CD4-positive, alpha-beta T cell treated with Interferon alpha-2 for 1 hour (primary cell): ENCODE measurements around the gene GLRA1.
"Not testable (repeated sequence)": the region's sequence is repeated elsewhere in the genome, so short reads cannot be mapped to it uniquely, and the experiment has no call there.

ENCODE experiments used
- DNase-seq, 2 donors: peaks; one replicate each; pipeline ENCODE4 v3.0.0-alpha.2; 2020 to 2022

The GLRA1 gene

GRCh38 chr5:151880324-151880723, 44.3 kb downstream of the GLRA1 start:
- DNase-seq = no peak

- no peak for DNase-seq
Measured at GRCh38 chr5:151873701-151874100, 51.0 kb downstream of the GLRA1 start.

GRCh38 chr5:151872701-151873100, 52.0 kb downstream of the GLRA1 start:
- no peak for DNase-seq

GRCh38 chr5:151870820-151871219, 53.8 kb downstream of the GLRA1 start:
- DNase-seq = no peak

GRCh38 chr5:151870271-151870670, 54.4 kb downstream of the GLRA1 start:
- no peak for DNase-seq

- DNase-seq = no peak
Measured at GRCh38 chr5:151869843-151870242, 54.8 kb downstream of the GLRA1 start.

GRCh38 chr5:151868451-151868850, 56.2 kb downstream of the GLRA1 start:
- peak in 1 of 2 donors; percentile 59 for DNase-seq

GRCh38 chr5:151864061-151864748, 60.4 kb downstream of the GLRA1 start:
- no peak for DNase-seq

- no peak for DNase-seq
Measured at GRCh38 chr5:151863566-151863965, 61.1 kb downstream of the GLRA1 start.

GRCh38 chr5:151862811-151863472, 61.7 kb downstream of the GLRA1 start:
- DNase-seq = no peak

- not testable (repeated sequence) for DNase-seq
Measured at GRCh38 chr5:151860867-151861266, 63.8 kb downstream of the GLRA1 start.

- DNase-seq = no peak
Measured at GRCh38 chr5:151856861-151857260, 67.8 kb downstream of the GLRA1 start.

- DNase-seq = no peak
Measured at GRCh38 chr5:151855701-151856100, 69.0 kb downstream of the GLRA1 start.

GRCh38 chr5:151847871-151848270, 76.8 kb downstream of the GLRA1 start:
- no peak for DNase-seq

GRCh38 chr5:151846765-151847164, 77.9 kb downstream of the GLRA1 start:
- DNase-seq = no peak

- DNase-seq = not testable (repeated sequence)
Measured at GRCh38 chr5:151832843-151833242, 91.8 kb downstream of the GLRA1 start.

- no peak for DNase-seq
Measured at GRCh38 chr5:151829370-151829769, 95.3 kb downstream of the GLRA1 start.

GRCh38 chr5:151825445-151825844, 99.2 kb downstream of the GLRA1 start:
- peak; percentile 2 to 61 for DNase-seq

- DNase-seq = no peak
Measured at GRCh38 chr5:151822141-151822540, 102.5 kb downstream of the GLRA1 start.

GRCh38 chr5:151820903-151821302, 103.7 kb downstream of the GLRA1 start:
- no peak for DNase-seq

- DNase-seq = no peak
Measured at GRCh38 chr5:151820271-151820670, 104.4 kb downstream of the GLRA1 start.

- no peak for DNase-seq
Measured at GRCh38 chr5:151819830-151820229, 104.8 kb downstream of the GLRA1 start.

- DNase-seq = no peak
Measured at GRCh38 chr5:151815051-151815450, 109.6 kb downstream of the GLRA1 start.

GRCh38 chr5:151812757-151813309, 111.8 kb downstream of the GLRA1 start:
- DNase-seq = no peak
